ENCODE data around the gene TRPV3. TPM values are rescaled to one million over a fixed set of nuclear protein-coding genes. Genes with fewer than 3 reads are reported as not detected.

TRPV3 gene
- total and polyA plus RNA-seq, 2 of the 13 experiments (the other 11 are each of a cell fraction or from before 2014, with no cell fraction given): 0.90 to 1.0 TPM

DNA sequence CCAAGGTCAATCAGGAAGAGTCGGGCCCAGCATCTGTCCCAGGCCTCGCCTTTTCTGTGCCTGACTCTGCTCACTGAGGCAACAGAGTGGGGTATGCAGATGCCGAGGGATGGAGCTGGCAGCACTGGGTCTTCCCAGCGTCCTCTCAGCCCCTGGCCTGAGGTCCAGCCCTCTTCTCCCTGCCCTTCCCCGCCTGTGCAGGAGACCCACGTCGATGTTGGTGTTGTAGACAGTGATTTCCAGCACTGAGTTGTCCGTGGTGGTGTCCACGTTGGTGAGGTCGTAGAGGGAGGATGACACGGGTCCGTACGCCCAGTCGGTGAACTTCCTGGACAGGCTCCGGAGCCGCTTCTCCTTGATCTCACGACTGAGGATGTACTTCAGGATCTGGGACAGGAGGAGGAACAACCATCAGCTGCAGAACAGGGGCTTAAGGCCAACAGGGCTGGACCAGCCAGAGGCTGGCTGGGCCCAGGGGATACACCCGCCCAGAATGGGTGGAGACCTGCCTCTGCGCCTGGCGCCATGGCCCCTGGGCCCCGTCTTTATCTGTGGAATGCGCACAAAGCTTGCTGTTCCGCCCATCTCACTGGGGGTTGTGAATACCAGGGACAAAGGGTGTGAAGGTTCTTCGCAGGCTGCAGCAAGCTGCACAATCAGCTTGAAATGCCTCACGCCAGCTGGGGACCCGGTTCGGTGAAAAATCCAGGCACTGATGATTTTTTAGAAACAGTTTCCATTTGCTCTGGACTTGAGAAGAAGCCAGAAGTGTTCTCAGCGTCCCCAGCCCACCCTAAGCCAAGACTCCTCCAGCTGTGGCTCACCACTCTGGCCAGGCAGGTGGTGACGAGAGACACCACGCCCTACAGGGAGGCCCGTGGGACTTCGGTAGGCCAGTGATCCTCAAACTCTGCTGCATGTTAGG, 27.5 kb downstream of the TRPV3 start (continued):
- TF ChIP-seq SAFB2 (CRISPR knock-in tag; IDR thresholded peaks at IDR 0.05; ENCODE audit: borderline replicate concordance, low read depth) (no peak), ZNF253 (CRISPR knock-in tag; IDR thresholded peaks at IDR 0.05; ENCODE audit: borderline replicate concordance) (peak; percentile 62; the same call in 1 of the 2 replicates), BORCS8-MEF2B (CRISPR knock-in tag; IDR thresholded peaks at IDR 0.05) (peak; percentile 62), GLI4 (CRISPR knock-in tag; IDR thresholded peaks at IDR 0.05; ENCODE audit: borderline replicate concordance) (no peak), ZNF709 (CRISPR knock-in tag; IDR thresholded peaks at IDR 0.05) (peak; percentile 17; the same call in 1 of the 2 replicates), SP5 (CRISPR knock-in tag; IDR thresholded peaks at IDR 0.05; ENCODE audit: borderline replicate concordance, low read depth) (peak; percentile 90; the same call in 1 of the 2 replicates), ZNF431 (CRISPR knock-in tag; IDR thresholded peaks at IDR 0.05; ENCODE audit: borderline replicate concordance, low read depth) (no peak), DMAP1 (CRISPR knock-in tag; IDR thresholded peaks at IDR 0.05) (peak; percentile 63; the same call in 1 of the 2 replicates), GATAD1 (CRISPR knock-in tag; IDR thresholded peaks at IDR 0.05) (no peak), LCORL (IDR thresholded peaks at IDR 0.05) (no peak), LCORL (CRISPR knock-in tag; IDR thresholded peaks at IDR 0.05) (peak; percentile 83), HDAC1 (CRISPR knock-in tag; IDR thresholded peaks at IDR 0.05) (peak; percentile 48; the same call in 1 of the 2 replicates), FOSL1 (CRISPR knock-in tag; IDR thresholded peaks at IDR 0.05; ENCODE audit: borderline replicate concordance) (no peak), CEBPG (CRISPR knock-in tag; IDR thresholded peaks at IDR 0.05) (no peak), WIZ (CRISPR knock-in tag; IDR thresholded peaks at IDR 0.05) (no peak), PTBP1 (IDR thresholded peaks at IDR 0.05; ENCODE audit: low read depth, low read length, poor library complexity, severe bottlenecking) (no peak)
- TF ChIP-seq, protein P1, sequence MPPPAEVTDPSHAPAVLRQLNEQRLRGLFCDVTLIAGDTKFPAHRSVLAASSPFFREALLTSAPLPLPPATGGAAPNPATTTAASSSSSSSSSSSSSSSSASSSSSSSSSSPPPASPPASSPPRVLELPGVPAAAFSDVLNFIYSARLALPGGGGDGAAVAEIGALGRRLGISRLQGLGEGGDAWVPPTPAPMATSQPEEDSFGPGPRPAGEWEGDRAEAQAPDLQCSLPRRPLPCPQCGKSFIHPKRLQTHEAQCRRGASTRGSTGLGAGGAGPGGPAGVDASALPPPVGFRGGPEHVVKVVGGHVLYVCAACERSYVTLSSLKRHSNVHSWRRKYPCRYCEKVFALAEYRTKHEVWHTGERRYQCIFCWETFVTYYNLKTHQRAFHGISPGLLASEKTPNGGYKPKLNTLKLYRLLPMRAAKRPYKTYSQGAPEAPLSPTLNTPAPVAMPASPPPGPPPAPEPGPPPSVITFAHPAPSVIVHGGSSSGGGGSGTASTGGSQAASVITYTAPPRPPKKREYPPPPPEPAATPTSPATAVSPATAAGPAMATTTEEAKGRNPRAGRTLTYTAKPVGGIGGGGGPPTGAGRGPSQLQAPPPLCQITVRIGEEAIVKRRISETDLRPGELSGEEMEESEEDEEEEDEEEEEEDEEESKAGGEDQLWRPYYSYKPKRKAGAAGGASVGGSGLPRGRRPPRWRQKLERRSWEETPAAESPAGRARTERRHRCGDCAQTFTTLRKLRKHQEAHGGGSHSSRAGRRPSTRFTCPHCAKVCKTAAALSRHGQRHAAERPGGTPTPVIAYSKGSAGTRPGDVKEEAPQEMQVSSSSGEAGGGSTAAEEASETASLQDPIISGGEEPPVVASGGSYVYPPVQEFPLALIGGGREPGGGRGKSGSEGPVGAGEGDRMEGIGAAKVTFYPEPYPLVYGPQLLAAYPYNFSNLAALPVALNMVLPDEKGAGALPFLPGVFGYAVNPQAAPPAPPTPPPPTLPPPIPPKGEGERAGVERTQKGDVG (CRISPR knock-in tag; IDR thresholded peaks at IDR 0.05; ENCODE audit: borderline replicate concordance): no peak
- TF ChIP-seq, protein P2, sequence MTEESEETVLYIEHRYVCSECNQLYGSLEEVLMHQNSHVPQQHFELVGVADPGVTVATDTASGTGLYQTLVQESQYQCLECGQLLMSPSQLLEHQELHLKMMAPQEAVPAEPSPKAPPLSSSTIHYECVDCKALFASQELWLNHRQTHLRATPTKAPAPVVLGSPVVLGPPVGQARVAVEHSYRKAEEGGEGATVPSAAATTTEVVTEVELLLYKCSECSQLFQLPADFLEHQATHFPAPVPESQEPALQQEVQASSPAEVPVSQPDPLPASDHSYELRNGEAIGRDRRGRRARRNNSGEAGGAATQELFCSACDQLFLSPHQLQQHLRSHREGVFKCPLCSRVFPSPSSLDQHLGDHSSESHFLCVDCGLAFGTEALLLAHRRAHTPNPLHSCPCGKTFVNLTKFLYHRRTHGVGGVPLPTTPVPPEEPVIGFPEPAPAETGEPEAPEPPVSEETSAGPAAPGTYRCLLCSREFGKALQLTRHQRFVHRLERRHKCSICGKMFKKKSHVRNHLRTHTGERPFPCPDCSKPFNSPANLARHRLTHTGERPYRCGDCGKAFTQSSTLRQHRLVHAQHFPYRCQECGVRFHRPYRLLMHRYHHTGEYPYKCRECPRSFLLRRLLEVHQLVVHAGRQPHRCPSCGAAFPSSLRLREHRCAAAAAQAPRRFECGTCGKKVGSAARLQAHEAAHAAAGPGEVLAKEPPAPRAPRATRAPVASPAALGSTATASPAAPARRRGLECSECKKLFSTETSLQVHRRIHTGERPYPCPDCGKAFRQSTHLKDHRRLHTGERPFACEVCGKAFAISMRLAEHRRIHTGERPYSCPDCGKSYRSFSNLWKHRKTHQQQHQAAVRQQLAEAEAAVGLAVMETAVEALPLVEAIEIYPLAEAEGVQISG (CRISPR knock-in tag; IDR thresholded peaks at IDR 0.05): peak; percentile 55; the same call in 1 of the 2 replicates
- TF ChIP-seq, protein P3, sequence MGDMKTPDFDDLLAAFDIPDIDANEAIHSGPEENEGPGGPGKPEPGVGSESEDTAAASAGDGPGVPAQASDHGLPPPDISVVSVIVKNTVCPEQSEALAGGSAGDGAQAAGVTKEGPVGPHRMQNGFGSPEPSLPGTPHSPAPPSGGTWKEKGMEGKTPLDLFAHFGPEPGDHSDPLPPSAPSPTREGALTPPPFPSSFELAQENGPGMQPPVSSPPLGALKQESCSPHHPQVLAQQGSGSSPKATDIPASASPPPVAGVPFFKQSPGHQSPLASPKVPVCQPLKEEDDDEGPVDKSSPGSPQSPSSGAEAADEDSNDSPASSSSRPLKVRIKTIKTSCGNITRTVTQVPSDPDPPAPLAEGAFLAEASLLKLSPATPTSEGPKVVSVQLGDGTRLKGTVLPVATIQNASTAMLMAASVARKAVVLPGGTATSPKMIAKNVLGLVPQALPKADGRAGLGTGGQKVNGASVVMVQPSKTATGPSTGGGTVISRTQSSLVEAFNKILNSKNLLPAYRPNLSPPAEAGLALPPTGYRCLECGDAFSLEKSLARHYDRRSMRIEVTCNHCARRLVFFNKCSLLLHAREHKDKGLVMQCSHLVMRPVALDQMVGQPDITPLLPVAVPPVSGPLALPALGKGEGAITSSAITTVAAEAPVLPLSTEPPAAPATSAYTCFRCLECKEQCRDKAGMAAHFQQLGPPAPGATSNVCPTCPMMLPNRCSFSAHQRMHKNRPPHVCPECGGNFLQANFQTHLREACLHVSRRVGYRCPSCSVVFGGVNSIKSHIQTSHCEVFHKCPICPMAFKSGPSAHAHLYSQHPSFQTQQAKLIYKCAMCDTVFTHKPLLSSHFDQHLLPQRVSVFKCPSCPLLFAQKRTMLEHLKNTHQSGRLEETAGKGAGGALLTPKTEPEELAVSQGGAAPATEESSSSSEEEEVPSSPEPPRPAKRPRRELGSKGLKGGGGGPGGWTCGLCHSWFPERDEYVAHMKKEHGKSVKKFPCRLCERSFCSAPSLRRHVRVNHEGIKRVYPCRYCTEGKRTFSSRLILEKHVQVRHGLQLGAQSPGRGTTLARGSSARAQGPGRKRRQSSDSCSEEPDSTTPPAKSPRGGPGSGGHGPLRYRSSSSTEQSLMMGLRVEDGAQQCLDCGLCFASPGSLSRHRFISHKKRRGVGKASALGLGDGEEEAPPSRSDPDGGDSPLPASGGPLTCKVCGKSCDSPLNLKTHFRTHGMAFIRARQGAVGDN (CRISPR knock-in tag; IDR thresholded peaks at IDR 0.05): peak; percentile 83
